ENCODE measurements around the gene RPS21.

DNA sequence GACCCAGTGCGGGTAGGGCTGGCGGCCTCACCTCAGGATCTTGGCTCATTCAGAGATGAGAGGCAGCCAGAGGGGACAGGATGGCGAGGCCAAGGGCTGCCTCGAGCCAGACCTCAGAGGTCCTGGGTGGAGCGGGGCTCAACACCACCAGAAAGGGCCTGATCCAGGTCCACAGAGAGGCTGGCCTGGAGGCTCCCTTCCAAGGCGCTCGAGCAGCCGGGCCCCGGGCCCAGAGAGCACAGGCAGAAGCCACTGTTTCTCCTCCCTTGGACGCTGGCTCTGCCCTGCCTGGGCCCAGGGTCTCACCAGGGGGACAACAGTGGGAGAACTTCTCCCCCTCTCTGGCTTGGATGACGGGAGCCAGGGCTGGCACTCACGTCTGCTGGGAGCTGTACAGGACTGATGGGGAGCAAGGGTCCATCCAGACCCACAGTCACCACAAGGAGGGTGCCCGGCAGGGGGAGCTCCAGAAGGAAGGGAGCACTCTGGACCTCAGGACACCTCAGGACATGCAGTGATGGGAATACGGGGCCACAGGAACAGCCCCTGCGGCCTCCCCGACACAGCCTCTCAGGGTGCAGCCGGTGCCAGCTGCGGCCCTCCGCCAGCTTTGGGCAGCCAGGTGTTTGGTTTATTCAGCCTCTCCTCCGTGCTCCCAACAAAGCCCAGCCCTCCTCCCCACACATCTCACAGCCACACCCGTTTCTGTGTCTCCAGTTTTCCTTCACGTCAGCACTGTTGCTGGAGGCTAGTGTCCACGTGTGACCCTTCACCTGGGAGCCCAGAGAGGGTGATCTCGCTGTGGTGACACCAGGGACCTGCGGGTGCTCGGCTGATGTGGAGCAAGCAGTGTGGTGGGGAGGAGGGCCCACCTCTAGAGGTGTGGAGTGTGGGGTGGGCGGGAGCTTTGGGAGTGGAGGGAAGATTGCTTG lies 8.7 kb downstream of the RPS21 start:
- TF ChIP-seq TARDBP (IDR thresholded peaks at IDR 0.05; ENCODE audit: borderline replicate concordance) (no peak), ZNF24 (IDR thresholded peaks at IDR 0.05) (no peak), CHD1 (IDR thresholded peaks at IDR 0.05; ENCODE audit: low read depth, low read length) (no peak), POLR2AphosphoS5 (IDR thresholded peaks at IDR 0.05; ENCODE audit: low read length) (no peak), RBBP5 (conservative IDR thresholded peaks at IDR 0.05) (no peak), CHD2 (IDR thresholded peaks at IDR 0.05; ENCODE audit: borderline replicate concordance, low read depth, low read length) (no peak), SUPT20H (IDR thresholded peaks at IDR 0.05; ENCODE audit: borderline replicate concordance, control insufficient read depth, low read depth, low read length) (no peak)
- TF ChIP-seq, protein P1, sequence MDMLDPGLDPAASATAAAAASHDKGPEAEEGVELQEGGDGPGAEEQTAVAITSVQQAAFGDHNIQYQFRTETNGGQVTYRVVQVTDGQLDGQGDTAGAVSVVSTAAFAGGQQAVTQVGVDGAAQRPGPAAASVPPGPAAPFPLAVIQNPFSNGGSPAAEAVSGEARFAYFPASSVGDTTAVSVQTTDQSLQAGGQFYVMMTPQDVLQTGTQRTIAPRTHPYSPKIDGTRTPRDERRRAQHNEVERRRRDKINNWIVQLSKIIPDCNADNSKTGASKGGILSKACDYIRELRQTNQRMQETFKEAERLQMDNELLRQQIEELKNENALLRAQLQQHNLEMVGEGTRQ (IDR thresholded peaks at IDR 0.05; ENCODE audit: borderline replicate concordance, low read depth, low read length) = no peak
- TF ChIP-seq, protein P2, sequence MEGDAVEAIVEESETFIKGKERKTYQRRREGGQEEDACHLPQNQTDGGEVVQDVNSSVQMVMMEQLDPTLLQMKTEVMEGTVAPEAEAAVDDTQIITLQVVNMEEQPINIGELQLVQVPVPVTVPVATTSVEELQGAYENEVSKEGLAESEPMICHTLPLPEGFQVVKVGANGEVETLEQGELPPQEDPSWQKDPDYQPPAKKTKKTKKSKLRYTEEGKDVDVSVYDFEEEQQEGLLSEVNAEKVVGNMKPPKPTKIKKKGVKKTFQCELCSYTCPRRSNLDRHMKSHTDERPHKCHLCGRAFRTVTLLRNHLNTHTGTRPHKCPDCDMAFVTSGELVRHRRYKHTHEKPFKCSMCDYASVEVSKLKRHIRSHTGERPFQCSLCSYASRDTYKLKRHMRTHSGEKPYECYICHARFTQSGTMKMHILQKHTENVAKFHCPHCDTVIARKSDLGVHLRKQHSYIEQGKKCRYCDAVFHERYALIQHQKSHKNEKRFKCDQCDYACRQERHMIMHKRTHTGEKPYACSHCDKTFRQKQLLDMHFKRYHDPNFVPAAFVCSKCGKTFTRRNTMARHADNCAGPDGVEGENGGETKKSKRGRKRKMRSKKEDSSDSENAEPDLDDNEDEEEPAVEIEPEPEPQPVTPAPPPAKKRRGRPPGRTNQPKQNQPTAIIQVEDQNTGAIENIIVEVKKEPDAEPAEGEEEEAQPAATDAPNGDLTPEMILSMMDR (IDR thresholded peaks at IDR 0.05 in 2 of 3, conservative IDR thresholded peaks at IDR 0.05 in 1 of 3; ENCODE audit: control insufficient read depth in 2 of 3, extremely low read depth in 1 of 3, insufficient read depth in 1 of 3, low read depth in 3 of 3, low read length in 3 of 3) = no peak
- TF ChIP-seq, protein P3, sequence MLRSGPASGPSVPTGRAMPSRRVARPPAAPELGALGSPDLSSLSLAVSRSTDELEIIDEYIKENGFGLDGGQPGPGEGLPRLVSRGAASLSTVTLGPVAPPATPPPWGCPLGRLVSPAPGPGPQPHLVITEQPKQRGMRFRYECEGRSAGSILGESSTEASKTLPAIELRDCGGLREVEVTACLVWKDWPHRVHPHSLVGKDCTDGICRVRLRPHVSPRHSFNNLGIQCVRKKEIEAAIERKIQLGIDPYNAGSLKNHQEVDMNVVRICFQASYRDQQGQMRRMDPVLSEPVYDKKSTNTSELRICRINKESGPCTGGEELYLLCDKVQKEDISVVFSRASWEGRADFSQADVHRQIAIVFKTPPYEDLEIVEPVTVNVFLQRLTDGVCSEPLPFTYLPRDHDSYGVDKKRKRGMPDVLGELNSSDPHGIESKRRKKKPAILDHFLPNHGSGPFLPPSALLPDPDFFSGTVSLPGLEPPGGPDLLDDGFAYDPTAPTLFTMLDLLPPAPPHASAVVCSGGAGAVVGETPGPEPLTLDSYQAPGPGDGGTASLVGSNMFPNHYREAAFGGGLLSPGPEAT (IDR thresholded peaks at IDR 0.05; ENCODE audit: low read depth) = no peak
- TF ChIP-seq, protein P4, sequence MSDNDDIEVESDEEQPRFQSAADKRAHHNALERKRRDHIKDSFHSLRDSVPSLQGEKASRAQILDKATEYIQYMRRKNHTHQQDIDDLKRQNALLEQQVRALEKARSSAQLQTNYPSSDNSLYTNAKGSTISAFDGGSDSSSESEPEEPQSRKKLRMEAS (IDR thresholded peaks at IDR 0.05; ENCODE audit: low read depth, low read length) = no peak
